Ishikawa (cell line): ENCODE results near the gene FBRSL1.

Source experiments
- CEBPB ChIP-seq: IDR thresholded peaks from 2 replicates; pipeline ENCODE4 v1.6.1; 2012
- CREB1 ChIP-seq: IDR thresholded peaks from 2 replicates; pipeline ENCODE4 v1.6.1; 2012; ENCODE audit warnings: low read depth
- EGR1 ChIP-seq: IDR thresholded peaks from 2 replicates; pipeline ENCODE4 v1.6.1; 2012
- EP300 ChIP-seq: IDR thresholded peaks from 2 replicates; pipeline ENCODE4 v1.6.1; 2012; ENCODE audit warnings: borderline replicate concordance
- FOXM1 ChIP-seq: IDR thresholded peaks from 2 replicates; pipeline ENCODE4 v1.6.1; 2012; ENCODE audit warnings: low read depth, borderline replicate concordance
- MAX ChIP-seq: IDR thresholded peaks from 2 replicates; pipeline ENCODE4 v1.6.1; 2012
- NFIC ChIP-seq: IDR thresholded peaks from 2 replicates; pipeline ENCODE4 v1.6.1; 2012
- RAD21 ChIP-seq: IDR thresholded peaks from 2 replicates; pipeline ENCODE4 v1.6.1; 2012; ENCODE audit warnings: low read depth
- TAF1 ChIP-seq: IDR thresholded peaks from 2 replicates; pipeline ENCODE4 v1.6.1; 2012; ENCODE audit warnings: low read depth, mild to moderate bottlenecking
- TCF12 ChIP-seq: IDR thresholded peaks from 2 replicates; pipeline ENCODE4 v1.6.1; 2012; ENCODE audit warnings: low read depth
- TEAD4 ChIP-seq: IDR thresholded peaks from 2 replicates; pipeline ENCODE4 v1.6.1; 2012
- USF1 ChIP-seq: IDR thresholded peaks from 2 replicates; pipeline ENCODE4 v1.6.1; 2012
- YY1 ChIP-seq: IDR thresholded peaks from 2 replicates; pipeline ENCODE4 v1.6.1; 2012; ENCODE audit warnings: low read depth
- ZBTB7A ChIP-seq: IDR thresholded peaks from 2 replicates; pipeline ENCODE4 v1.6.1; 2012; ENCODE audit warnings: low read depth
- TF ChIP-seq, protein P1 (sequence below): IDR thresholded peaks from 2 replicates; pipeline ENCODE4 v1.6.1; 2012; ENCODE audit warnings: low read depth, mild to moderate bottlenecking

The FBRSL1 gene

DNA sequence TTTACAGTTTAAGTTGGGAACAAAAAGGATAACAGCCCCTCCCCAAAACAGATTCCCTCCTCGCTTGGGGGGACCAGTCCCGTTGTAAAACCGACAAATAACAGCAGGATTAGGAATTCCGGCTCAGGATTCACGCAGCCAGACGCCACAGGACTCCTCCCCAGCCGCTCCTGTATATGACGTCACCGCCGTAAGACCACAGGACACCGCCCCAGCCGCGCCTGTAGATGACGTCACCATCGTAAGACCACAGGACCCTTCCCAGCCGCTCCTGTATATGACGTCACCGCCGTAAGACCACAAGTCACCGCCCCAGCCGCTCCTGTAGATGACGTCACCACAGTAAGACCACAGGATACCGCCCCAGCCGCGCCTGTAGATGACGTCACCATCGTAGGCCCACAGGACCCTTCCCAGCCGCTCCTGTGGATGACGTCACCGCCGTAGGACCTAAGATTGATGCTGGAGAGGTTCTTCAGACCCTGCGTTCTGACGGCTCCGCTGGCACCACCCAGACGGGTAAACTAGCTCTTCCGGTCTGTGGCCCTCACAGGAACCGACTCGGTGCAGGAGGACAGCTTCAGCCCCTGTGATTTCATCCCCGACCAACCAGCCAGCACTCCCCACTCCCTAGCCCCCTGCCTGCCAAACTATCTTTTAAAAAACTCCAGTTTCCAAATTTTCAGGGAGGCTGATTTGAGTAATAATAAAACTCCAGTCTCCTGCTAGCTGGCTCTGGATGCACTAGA lies 43.9 kb upstream of the FBRSL1 start:
- TF ChIP-seq EP300 = no peak
- peak; percentile 90 for TF ChIP-seq CREB1
- TF ChIP-seq FOXM1 = no peak

DNA sequence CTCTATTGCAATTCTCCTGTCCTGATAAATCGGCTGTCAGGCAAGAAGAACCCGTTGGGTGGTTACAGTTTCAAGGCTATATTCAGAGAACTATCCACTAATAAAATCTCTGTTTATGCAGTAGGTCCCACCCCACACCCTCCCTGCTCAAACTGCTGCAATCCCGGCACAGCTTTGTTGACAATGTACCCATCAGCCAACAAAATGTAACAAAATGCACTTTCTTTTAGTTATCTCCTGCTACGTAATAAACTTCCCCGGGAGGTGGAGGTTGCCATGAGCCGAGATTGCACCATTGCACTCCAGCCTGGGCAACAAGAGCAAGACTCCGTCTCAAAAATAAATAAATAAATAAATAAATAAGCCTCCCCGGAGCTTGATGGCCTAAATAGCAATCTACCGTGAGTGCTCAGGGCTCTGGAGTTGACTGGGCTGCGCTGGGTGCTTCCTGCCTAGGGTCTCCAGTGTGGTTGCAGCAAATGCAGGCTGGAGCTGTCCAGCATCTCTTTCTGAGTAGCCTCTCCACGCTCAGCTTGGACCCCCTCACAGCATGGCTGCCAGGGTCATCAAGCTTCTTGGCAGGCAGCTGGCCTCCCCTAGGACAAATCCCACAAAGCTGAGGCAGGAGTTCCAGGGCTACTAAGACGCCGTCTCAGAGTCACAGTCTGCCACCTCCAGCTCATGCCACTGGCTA lies 43.2 kb upstream of the FBRSL1 start:
- TF ChIP-seq USF1 (no peak), NFIC (no peak), MAX (no peak), EP300 (no peak), ZBTB7A (no peak; the same call in 1 of the 2 replicates), CEBPB (no peak)
- TF ChIP-seq, protein P1, sequence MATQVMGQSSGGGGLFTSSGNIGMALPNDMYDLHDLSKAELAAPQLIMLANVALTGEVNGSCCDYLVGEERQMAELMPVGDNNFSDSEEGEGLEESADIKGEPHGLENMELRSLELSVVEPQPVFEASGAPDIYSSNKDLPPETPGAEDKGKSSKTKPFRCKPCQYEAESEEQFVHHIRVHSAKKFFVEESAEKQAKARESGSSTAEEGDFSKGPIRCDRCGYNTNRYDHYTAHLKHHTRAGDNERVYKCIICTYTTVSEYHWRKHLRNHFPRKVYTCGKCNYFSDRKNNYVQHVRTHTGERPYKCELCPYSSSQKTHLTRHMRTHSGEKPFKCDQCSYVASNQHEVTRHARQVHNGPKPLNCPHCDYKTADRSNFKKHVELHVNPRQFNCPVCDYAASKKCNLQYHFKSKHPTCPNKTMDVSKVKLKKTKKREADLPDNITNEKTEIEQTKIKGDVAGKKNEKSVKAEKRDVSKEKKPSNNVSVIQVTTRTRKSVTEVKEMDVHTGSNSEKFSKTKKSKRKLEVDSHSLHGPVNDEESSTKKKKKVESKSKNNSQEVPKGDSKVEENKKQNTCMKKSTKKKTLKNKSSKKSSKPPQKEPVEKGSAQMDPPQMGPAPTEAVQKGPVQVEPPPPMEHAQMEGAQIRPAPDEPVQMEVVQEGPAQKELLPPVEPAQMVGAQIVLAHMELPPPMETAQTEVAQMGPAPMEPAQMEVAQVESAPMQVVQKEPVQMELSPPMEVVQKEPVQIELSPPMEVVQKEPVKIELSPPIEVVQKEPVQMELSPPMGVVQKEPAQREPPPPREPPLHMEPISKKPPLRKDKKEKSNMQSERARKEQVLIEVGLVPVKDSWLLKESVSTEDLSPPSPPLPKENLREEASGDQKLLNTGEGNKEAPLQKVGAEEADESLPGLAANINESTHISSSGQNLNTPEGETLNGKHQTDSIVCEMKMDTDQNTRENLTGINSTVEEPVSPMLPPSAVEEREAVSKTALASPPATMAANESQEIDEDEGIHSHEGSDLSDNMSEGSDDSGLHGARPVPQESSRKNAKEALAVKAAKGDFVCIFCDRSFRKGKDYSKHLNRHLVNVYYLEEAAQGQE = peak; percentile 69

GRCh38 chr12:132447327-132447720 lies 42.6 kb upstream of the FBRSL1 start:
- TF ChIP-seq TEAD4 (no peak), RAD21 (no peak), TAF1 (no peak), EP300 (no peak), USF1 (no peak)

- no peak for TF ChIP-seq TCF12
These were observed 42.1 kb upstream of the FBRSL1 start for GRCh38 chr12:132447731-132448462.

GRCh38 chr12:132448463-132448820 lies 41.5 kb upstream of the FBRSL1 start:
- TF ChIP-seq TEAD4 (no peak), EGR1 (no peak), FOXM1 (no peak), NFIC (no peak), TCF12 (no peak), MAX (no peak)

GRCh38 chr12:132449565-132450417 lies 40.2 kb upstream of the FBRSL1 start:
- TF ChIP-seq RAD21 = no peak
- TF ChIP-seq, protein P1 = no peak
- no peak for TF ChIP-seq YY1
- TF ChIP-seq NFIC = no peak
- TF ChIP-seq ZBTB7A = no peak
- no peak for TF ChIP-seq USF1
- no peak for TF ChIP-seq TAF1
- no peak for TF ChIP-seq MAX
- TF ChIP-seq CREB1 = no peak
- TF ChIP-seq FOXM1 = no peak
- TF ChIP-seq TEAD4 = no peak
- no peak for TF ChIP-seq EGR1
- no peak for TF ChIP-seq CEBPB
- no peak for TF ChIP-seq TCF12
- TF ChIP-seq EP300 = no peak
